ENCODE data around the gene PLEKHG3. TPM values are rescaled to one million over a fixed set of nuclear protein-coding genes. Genes with fewer than 3 reads are reported as not detected.

The PLEKHG3 gene
- total and polyA plus RNA-seq, 4 donors = 8.4 to 21.3 (median 14.6) TPM

GRCh38 chr14:64773577-64773976 is 69.4 kb downstream of the PLEKHG3 start:
- 96% methylated on average over 3 of the region's 3 CpGs for WGBS
- Histone ChIP-seq H3K36me3 (ENCODE audit: control insufficient read depth in 4 of 4, insufficient read depth in 3 of 4, low read depth in 1 of 4, low read length in 3 of 4) (no peaks in the 10 kb centered on the region), H3K9ac (ENCODE audit: low read depth in 1 of 2, low read length in 2 of 2) (no peak overlapping the region), H3K27me3 (ENCODE audit: control insufficient read depth in 4 of 4, insufficient read depth in 4 of 4, low read length in 3 of 4) (no peaks in the 10 kb centered on the region), H3K27ac (ENCODE audit: low read depth in 1 of 2, low read length in 2 of 2) (no peak overlapping the region), H3K4me1 (ENCODE audit: control insufficient read depth in 4 of 4, insufficient read depth in 4 of 4, low read length in 3 of 4) (peaks cover 3 to 11% (median 8%) of the 10 kb centered on the region in 4 donors), H3K9me3 (ENCODE audit: control insufficient read depth in 4 of 4, low read length in 3 of 4) (no peaks in the 10 kb centered on the region), H3K4me3 (ENCODE audit: low read depth in 1 of 3, low read length in 3 of 3) (no peak overlapping the region)
- no peak for DNase-seq (ENCODE audit: low spot score)
- TF ChIP-seq, protein P1, sequence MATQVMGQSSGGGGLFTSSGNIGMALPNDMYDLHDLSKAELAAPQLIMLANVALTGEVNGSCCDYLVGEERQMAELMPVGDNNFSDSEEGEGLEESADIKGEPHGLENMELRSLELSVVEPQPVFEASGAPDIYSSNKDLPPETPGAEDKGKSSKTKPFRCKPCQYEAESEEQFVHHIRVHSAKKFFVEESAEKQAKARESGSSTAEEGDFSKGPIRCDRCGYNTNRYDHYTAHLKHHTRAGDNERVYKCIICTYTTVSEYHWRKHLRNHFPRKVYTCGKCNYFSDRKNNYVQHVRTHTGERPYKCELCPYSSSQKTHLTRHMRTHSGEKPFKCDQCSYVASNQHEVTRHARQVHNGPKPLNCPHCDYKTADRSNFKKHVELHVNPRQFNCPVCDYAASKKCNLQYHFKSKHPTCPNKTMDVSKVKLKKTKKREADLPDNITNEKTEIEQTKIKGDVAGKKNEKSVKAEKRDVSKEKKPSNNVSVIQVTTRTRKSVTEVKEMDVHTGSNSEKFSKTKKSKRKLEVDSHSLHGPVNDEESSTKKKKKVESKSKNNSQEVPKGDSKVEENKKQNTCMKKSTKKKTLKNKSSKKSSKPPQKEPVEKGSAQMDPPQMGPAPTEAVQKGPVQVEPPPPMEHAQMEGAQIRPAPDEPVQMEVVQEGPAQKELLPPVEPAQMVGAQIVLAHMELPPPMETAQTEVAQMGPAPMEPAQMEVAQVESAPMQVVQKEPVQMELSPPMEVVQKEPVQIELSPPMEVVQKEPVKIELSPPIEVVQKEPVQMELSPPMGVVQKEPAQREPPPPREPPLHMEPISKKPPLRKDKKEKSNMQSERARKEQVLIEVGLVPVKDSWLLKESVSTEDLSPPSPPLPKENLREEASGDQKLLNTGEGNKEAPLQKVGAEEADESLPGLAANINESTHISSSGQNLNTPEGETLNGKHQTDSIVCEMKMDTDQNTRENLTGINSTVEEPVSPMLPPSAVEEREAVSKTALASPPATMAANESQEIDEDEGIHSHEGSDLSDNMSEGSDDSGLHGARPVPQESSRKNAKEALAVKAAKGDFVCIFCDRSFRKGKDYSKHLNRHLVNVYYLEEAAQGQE (IDR thresholded peaks at IDR 0.05) = no peak
- TF ChIP-seq HNF4G (IDR thresholded peaks at IDR 0.05) (no peak), FOXA1 (IDR thresholded peaks at IDR 0.05) (no peak), GABPA (IDR thresholded peaks at IDR 0.05 in 1 of 2, conservative IDR thresholded peaks at IDR 0.05 in 1 of 2) (no peak), ATF3 (IDR thresholded peaks at IDR 0.05) (no peak), TAF1 (conservative IDR thresholded peaks at IDR 0.05) (no peak)
- TF ChIP-seq, protein P2, sequence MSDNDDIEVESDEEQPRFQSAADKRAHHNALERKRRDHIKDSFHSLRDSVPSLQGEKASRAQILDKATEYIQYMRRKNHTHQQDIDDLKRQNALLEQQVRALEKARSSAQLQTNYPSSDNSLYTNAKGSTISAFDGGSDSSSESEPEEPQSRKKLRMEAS (IDR thresholded peaks at IDR 0.05) = no peak

DNA sequence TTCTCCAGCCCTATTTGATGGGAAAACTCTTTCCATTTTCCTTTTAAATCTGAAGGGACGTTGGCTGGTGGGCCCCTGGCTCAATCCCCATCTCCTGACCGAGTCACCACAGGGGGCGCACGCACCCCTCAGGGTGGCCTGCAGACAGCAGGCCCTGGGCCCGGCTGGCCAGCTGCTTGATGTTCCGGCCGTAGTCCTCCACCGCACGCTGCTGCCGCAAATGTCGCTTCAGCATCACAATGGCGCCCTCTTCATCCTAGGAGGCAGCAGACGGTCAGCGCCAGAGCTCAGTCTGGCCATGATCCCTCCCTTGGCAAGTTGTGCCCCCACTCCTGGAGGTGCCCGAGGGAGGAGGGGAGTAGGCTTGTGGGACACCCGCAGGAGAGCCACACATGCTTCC is 70.0 kb downstream of the PLEKHG3 start:
- Histone ChIP-seq H3K4me1 (ENCODE audit: control insufficient read depth in 4 of 4, insufficient read depth in 4 of 4, low read length in 3 of 4) (peaks cover 5 to 16% (median 12%) of the 10 kb centered on the region in 4 donors), H3K36me3 (ENCODE audit: control insufficient read depth in 4 of 4, insufficient read depth in 3 of 4, low read depth in 1 of 4, low read length in 3 of 4) (no peaks in the 10 kb centered on the region), H3K4me3 (ENCODE audit: low read depth in 1 of 3, low read length in 3 of 3) (no peak overlapping the region), H3K9ac (ENCODE audit: low read depth in 1 of 2, low read length in 2 of 2) (no peak overlapping the region), H3K9me3 (ENCODE audit: control insufficient read depth in 4 of 4, low read length in 3 of 4) (no peaks in the 10 kb centered on the region), H3K27me3 (ENCODE audit: control insufficient read depth in 4 of 4, insufficient read depth in 4 of 4, low read length in 3 of 4) (no peaks in the 10 kb centered on the region), H3K27ac (ENCODE audit: low read depth in 1 of 2, low read length in 2 of 2) (no peak overlapping the region)
- no peak for TF ChIP-seq HNF4G (IDR thresholded peaks at IDR 0.05)
- TF ChIP-seq YY1 (IDR thresholded peaks at IDR 0.05) = no peak
- no peak for TF ChIP-seq RAD21 (IDR thresholded peaks at IDR 0.05)
- TF ChIP-seq GABPA (IDR thresholded peaks at IDR 0.05 in 1 of 2, conservative IDR thresholded peaks at IDR 0.05 in 1 of 2) = no peak
- TF ChIP-seq, protein P1 (IDR thresholded peaks at IDR 0.05) = no peak
- TF ChIP-seq ZBTB33 (IDR thresholded peaks at IDR 0.05) = no peak
- TF ChIP-seq EGR1 (IDR thresholded peaks at IDR 0.05; ENCODE audit: low read depth in 2 of 2) = no peak
- no peak for TF ChIP-seq SP1 (IDR thresholded peaks at IDR 0.05)
- no peak for TF ChIP-seq FOXA1 (IDR thresholded peaks at IDR 0.05)
- WGBS = 98% methylated on average over 16 of the region's 16 CpGs
- no peak for DNase-seq (ENCODE audit: low spot score)

Measured in liver (tissue), 9 donors.